Measurements from ENCODE around the gene CNTN1. TPM values are rescaled to one million over a fixed set of nuclear protein-coding genes. Genes with fewer than 3 reads are reported as not detected.

Gene CNTN1
- total RNA-seq, 1 experiment from 2014 or later: 0.02 TPM

DNA sequence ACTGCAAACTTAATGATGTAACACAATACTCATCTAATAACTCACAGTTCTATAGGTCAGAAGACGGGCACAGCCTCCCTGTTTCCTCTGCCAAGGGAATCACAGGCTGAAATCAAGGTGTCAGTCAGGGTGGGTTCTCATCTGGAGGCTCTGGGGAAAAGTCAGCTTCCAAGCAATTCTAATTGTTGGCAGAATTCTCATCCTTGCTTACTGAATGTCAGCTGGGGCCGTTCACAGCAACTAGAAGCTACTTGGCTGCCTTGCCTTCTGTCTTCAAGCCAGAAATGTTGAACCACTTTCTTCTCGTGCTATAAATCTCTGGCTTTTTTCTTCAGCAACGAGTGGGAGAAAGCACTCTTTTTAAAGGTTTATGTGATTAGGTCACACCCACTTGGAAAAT is 415.8 kb downstream of the CNTN1 start:
- no peaks in the 10 kb centered on the region for H3K36me3 ChIP-seq
- no peak for DNase-seq
- peaks cover 9% of the 10 kb centered on the region for H3K4me1 ChIP-seq
- H3K27me3 ChIP-seq: no peaks in the 10 kb centered on the region
- H3K9me3 ChIP-seq (replicated peaks): no peaks in the 10 kb centered on the region
- no peak overlapping the region for H3K27ac ChIP-seq
- H3K4me3 ChIP-seq: no peak overlapping the region

DNA sequence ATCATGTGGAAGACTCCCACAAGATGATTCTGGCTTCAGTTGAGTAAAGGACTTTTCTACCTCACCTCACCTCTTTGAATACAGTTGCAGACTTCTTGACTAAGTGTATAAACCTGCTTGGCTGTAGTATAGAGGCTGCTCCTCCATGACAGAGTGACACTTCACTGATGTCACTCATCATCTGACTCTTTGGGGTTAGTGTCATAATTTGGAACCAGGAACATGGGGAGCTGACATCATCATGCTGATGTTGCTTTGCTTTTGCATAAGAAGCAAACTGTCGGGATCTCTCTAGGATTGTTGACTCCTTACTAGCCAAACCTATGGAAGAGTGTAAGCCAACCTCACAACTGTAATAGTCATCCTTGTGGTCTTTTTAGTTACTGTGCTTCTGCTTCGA is 420.7 kb downstream of the CNTN1 start:
- Histone ChIP-seq H3K9me3 (replicated peaks) (no peaks in the 10 kb centered on the region), H3K4me1 (no peaks in the 10 kb centered on the region), H3K27me3 (no peaks in the 10 kb centered on the region), H3K4me3 (no peak overlapping the region), H3K36me3 (no peaks in the 10 kb centered on the region), H3K27ac (no peak overlapping the region)
- no peak for DNase-seq

DNA sequence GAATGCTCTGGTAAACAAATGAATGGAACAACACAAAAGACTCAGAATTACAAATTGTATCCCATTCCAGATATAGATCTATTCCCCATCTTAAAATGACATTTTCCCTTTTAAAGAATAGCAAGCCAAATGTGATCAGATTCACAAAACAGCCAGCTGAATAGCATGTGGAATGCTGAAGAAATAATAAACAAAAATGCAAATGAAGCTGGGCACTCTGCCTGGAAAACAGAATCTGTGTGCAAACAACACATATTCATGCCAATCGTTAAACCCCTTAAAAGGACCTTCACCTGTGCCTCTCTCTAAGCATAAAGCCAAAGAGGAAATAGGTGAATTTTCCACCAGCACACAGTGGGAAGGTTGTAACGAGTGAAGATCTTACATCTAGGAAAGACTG is 428.0 kb downstream of the CNTN1 start:
- no peaks in the 10 kb centered on the region for H3K4me1 ChIP-seq
- DNase-seq: no peak
- no peak overlapping the region for H3K27ac ChIP-seq
- H3K4me3 ChIP-seq: no peak overlapping the region
- H3K36me3 ChIP-seq: no peaks in the 10 kb centered on the region
- no peaks in the 10 kb centered on the region for H3K27me3 ChIP-seq
- no peaks in the 10 kb centered on the region for H3K9me3 ChIP-seq (replicated peaks)

DNA sequence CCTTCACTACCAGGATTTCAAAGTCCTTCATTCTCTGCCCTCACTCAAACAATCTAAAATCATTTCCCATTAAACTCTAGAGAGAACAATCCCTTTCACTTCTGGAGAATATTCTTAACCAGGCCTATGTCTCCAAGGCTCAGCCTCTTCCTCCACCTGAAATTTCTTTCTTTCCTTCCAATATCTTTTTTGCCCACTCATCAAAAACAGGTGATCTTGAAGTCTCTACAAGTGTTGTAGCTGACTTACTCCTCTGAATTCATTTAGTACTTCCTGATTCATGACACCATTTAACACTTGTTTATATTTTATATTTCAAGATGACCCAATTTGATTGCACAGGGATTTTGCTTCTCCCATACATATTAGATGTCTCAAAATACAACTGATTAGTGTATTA is 429.1 kb downstream of the CNTN1 start:
- Histone ChIP-seq H3K36me3 (no peaks in the 10 kb centered on the region), H3K27ac (no peak overlapping the region), H3K27me3 (no peaks in the 10 kb centered on the region), H3K4me1 (no peaks in the 10 kb centered on the region), H3K9me3 (replicated peaks) (no peaks in the 10 kb centered on the region), H3K4me3 (no peak overlapping the region)
- no peak for DNase-seq
